Measurements from ENCODE around the gene PSAPL1. TPM values are rescaled to one million over a fixed set of nuclear protein-coding genes. Genes with fewer than 3 reads are reported as not detected.
A peak's percentile ranks its signal among the peaks of the same experiment; 100 is the strongest.

The PSAPL1 gene
- total and polyA plus RNA-seq, 9 donors, result 0.34 TPM; not detected in 8

DNA sequence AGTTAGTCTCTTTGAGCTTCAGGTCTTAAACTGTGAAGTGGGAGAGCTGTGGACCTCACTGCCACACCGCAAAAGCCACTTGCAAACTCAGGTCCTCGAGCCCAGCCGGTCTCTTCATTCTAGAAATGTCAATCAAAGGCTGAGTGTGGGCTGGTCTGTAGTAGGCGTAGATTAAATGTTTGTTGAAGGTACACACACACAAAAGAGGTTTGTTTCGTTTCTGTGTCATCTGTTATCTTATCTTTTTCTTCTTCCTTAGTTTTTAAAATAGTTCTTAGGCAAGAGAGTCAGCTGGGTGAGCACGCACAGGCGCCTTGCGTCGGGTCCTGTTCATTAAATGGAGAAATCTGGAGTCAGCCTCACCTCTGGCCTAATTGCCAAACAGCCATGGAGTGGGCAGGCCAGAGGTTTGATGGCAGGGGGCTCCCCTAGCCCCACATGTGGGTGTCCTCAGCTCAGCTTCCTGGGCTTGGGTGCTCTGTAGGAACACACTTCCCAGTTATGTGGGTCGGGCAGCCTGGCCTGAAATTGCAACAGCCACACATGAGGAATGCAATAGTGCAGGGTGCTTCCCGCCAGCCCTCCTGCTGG lies 836 bp upstream of the PSAPL1 start:
- H3K4me1 ChIP-seq (ENCODE audit: insufficient read depth), result peaks cover 10% of the 10 kb centered on the region
- WGBS, 3 donors, result 59 to 72% (median 70%) methylated on average over 11 of the region's 11 CpGs
- H3K9me3 ChIP-seq, result no peaks in the 10 kb centered on the region
- H3K36me3 ChIP-seq, result no peaks in the 10 kb centered on the region
- TF ChIP-seq POLR2A (IDR thresholded peaks at IDR 0.05) (no peak), EP300 (IDR thresholded peaks at IDR 0.05) (no peak)
- TF ChIP-seq, protein P1, sequence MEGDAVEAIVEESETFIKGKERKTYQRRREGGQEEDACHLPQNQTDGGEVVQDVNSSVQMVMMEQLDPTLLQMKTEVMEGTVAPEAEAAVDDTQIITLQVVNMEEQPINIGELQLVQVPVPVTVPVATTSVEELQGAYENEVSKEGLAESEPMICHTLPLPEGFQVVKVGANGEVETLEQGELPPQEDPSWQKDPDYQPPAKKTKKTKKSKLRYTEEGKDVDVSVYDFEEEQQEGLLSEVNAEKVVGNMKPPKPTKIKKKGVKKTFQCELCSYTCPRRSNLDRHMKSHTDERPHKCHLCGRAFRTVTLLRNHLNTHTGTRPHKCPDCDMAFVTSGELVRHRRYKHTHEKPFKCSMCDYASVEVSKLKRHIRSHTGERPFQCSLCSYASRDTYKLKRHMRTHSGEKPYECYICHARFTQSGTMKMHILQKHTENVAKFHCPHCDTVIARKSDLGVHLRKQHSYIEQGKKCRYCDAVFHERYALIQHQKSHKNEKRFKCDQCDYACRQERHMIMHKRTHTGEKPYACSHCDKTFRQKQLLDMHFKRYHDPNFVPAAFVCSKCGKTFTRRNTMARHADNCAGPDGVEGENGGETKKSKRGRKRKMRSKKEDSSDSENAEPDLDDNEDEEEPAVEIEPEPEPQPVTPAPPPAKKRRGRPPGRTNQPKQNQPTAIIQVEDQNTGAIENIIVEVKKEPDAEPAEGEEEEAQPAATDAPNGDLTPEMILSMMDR (IDR thresholded peaks at IDR 0.05), result no peak
- H3K27ac ChIP-seq, result no peak overlapping the region
- intact Hi-C loops (cut with DNase I), result no loop called here
- H3K4me3 ChIP-seq, result no peak overlapping the region
- no peak for DNase-seq
- H3K27me3 ChIP-seq, result no peaks in the 10 kb centered on the region

DNA sequence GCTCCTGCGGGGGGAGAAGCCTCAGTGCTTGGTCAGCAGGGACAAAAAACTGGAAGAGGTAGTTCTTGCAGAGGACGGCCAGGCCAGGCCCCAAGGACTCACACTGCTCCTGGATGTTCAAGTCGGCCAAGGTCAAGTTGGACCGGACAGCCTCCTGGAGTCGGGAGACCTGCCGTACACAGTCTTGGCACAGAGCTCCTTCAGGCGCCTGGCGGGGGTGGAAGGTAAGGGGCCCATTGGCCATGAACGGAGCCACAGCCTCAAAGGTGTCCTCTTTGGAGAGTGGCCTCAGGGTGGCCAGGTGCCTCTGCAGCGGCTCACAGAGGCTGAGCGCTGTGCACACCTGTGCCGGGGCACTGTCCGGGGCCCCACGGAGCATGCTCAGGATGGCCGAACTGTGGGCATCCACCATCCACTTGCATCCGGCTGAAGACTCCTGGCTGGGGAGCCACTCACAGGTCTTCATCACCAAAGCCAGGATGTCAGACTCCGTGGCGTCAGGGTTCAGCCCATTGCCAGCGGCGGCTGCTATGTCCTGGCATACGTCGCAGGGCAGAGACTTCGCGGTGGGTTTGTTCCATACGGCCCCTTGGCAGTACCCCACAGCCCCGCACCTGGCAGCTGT lies 477 bp downstream of the PSAPL1 start:
- H3K4me3 ChIP-seq, result no peak overlapping the region
- 87 to 88% (median 88%) methylated on average over 19 to 26 of the region's 26 CpGs for WGBS, 3 donors
- no peak for TF ChIP-seq EP300 (IDR thresholded peaks at IDR 0.05)
- TF ChIP-seq POLR2A (IDR thresholded peaks at IDR 0.05), result no peak
- no peaks in the 10 kb centered on the region for H3K9me3 ChIP-seq
- no peaks in the 10 kb centered on the region for H3K27me3 ChIP-seq
- DNase-seq, result no peak
- intact Hi-C loops (cut with DNase I), result no loop called here
- peaks cover 10% of the 10 kb centered on the region for H3K4me1 ChIP-seq (ENCODE audit: insufficient read depth)
- no peak overlapping the region for H3K27ac ChIP-seq
- no peaks in the 10 kb centered on the region for H3K36me3 ChIP-seq

GRCh38 chr4:7433376-7434140 lies 1.2 kb downstream of the PSAPL1 start:
- DNase-seq, result no peak
- TF ChIP-seq EP300 (IDR thresholded peaks at IDR 0.05) (no peak), POLR2A (IDR thresholded peaks at IDR 0.05) (no peak)
- TF ChIP-seq, protein P1 (IDR thresholded peaks at IDR 0.05), result no peak
- H3K27me3 ChIP-seq, result no peaks in the 10 kb centered on the region
- H3K27ac ChIP-seq, result no peak overlapping the region
- peaks cover 10% of the 10 kb centered on the region for H3K4me1 ChIP-seq (ENCODE audit: insufficient read depth)
- intact Hi-C loops (cut with DNase I), result no loop called here
- 91 to 92% (median 92%) methylated on average over 28 of the region's 28 CpGs for WGBS, 3 donors
- H3K4me3 ChIP-seq, result no peak overlapping the region
- H3K9me3 ChIP-seq, result no peaks in the 10 kb centered on the region
- no peaks in the 10 kb centered on the region for H3K36me3 ChIP-seq

GRCh38 chr4:7432531-7433375 lies 2.0 kb downstream of the PSAPL1 start:
- Histone ChIP-seq H3K4me3 (no peak overlapping the region), H3K36me3 (no peaks in the 10 kb centered on the region), H3K9me3 (no peaks in the 10 kb centered on the region), H3K4me1 (ENCODE audit: insufficient read depth) (peaks cover 10% of the 10 kb centered on the region), H3K27me3 (no peaks in the 10 kb centered on the region), H3K27ac (no peak overlapping the region)
- peak in 2 of 5 donors; percentile 24 to 45 for DNase-seq
- intact Hi-C loops (cut with DNase I), result no loop called here
- TF ChIP-seq EP300 (IDR thresholded peaks at IDR 0.05), result no peak
- TF ChIP-seq, protein P1 (IDR thresholded peaks at IDR 0.05), result no peak
- TF ChIP-seq POLR2A (IDR thresholded peaks at IDR 0.05), result no peak
- 84 to 85% (median 84%) methylated on average over 23 of the region's 23 CpGs for WGBS, 3 donors

All from ovary (tissue), 9 donors.